DMS 273 (cell line): ENCODE results near the gene AKIRIN2.
"Not testable (repeated sequence)": the region's sequence is repeated elsewhere in the genome, so short reads cannot be mapped to it uniquely, and the experiment has no call there.

Experiments
- DNase-seq: peaks from one replicate; lab custom pipeline; 2025; ENCODE audit not compliant: unreplicated experiment; lab: John Stamatoyannopoulos, UW

The AKIRIN2 gene

DNA sequence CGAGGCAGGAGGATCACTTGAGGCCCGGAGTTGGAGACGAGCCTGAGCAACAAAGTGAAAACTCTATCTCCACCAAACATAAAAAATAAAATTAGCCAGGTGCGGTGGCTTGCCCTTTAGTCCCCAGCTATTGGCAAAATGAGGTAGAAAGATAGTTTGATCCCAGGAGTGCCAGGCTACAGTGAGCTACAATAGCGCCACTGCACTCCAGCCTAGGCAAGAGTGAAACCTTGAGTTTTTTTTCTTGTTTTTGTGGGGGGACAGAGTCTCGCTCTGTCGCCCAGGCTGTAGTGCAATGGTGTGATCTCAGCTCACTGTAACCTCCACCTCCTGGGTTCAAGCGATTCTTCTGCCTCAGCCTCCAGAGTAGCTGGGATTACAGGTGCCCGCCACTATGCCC lies 14.1 kb downstream of the AKIRIN2 start:
- DNase-seq: not testable (repeated sequence)

DNA sequence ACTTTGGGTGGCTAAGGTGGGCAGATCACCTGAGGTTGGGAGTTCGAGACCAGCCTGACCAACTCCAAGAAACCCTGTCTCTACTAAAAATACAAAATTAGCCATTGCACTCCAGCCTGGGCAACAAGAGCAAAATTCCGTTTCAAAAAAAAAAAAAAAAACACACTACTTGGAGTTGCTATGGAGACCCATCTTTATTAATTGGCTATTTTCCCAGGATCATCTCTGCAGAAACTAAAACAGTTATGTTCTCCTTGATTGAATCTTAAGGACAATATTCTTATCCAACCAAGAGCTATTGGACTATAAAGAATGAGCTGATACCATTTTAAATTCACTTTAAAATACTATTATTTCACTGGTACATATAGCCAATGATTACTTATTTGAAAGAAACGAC lies 14.7 kb downstream of the AKIRIN2 start:
- DNase-seq: no peak

DNA sequence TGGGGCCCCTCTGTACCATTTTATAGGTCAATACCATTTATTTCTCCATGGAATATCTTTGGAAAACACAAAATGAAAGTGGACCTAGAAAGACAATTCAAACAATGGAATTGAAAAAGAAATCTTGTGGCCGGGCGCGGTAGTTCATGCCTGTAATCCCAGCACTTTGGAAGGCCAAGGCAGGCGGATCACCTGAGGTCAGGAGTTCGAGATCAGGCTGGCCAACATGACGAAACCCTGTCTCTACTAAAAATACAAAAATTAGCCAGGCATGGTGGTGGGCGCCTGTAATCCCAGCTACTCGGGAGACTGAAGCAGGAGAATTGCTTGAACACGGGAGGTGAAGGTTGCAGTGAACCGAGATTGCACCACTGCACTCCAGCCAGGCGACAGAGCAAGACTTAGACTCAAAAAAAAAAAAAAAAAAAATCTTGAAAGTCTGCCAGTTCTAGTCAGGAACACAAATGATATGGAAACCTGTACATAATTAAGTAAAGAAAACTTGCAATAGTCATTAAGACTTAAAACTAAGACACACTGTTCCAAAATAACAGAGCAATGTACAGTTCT lies 15.3 kb downstream of the AKIRIN2 start:
- not testable (repeated sequence) for DNase-seq

DNA sequence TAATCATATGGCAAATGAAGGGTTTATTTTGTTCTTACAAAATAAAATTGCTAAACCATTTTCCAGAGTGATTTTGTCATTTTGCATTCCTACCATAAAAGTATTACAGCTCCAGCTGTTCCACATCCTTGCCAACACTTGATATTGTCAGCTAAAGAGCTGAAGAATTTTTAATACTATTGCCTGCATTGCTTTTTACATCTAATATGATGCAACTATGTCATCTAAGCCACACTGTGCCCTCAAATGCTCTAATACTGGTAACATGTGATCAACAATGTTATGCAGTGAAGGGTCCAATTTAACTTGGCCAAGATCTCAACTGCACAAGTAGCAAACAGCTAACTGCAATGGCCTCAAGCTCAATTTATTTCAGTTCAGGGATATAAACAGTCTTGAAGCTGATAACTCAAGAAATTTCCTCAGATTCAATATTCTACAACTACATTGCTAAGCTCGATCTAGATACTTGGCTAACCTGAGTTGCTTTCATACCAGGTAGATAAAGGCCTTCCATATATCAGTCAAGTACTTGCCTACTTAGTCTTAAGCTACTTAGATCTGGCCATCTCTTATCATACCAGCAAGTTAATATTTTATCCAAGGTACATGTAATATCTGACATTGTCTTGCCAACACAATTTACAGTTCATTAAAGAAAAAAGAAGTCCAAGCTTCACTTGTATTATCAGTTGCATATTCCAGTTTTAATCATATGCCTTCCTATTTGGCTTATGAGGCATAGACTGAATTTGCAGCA lies 17.0 kb downstream of the AKIRIN2 start:
- no peak for DNase-seq

GRCh38 chr6:87683890-87684289 lies 18.1 kb downstream of the AKIRIN2 start:
- no peak for DNase-seq

DNA sequence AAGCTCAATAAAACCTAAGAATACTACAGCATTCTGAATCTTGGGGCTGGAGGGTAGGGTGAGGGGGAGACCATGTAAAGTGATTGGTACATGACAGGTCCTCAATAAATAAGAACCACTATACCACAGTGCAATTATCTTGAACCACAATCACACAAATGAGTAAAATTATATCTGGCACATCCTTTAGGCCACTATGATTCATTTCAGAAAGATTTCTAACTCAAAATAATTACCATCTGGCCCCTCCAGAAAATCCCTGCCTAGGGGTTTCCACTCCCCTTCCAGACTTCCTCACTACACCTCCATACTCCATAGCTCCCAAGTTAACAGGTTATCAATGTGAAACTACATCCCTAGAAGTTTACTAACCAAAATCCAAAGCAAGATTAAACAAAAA lies 19.7 kb downstream of the AKIRIN2 start:
- no peak for DNase-seq

DNA sequence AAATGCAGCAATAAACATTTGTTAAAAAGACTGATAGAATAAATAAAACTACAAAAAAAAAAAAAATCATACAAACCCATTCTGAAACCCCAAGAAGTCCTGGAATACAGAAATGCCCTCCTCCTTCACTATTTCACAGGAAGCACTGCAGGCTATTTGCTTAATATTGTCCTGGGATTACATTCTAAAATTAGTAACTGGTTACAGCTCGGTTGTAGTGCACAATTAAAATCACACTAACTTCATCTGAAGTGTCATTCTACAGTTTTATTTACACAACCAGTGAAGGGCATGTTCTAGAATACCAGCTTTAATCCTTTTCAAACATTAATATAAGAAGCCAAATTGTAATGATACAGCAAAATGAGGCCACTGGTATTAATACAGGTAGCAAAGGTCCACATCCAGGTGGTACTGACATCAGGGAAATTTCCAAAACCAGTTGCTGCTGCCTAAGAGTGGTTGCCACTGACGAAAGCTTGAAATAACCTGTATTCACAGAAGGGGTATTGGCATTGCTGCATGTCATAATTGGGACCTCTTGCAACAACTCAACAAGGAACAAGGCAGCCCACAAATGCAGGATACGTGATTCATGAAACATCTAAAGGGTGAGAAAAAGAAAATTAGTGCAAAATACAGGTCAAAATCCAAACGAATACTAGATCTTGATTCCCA lies 26.9 kb downstream of the AKIRIN2 start:
- no peak for DNase-seq

- no peak for DNase-seq
These were observed 27.7 kb downstream of the AKIRIN2 start for GRCh38 chr6:87674290-87674689.

DNA sequence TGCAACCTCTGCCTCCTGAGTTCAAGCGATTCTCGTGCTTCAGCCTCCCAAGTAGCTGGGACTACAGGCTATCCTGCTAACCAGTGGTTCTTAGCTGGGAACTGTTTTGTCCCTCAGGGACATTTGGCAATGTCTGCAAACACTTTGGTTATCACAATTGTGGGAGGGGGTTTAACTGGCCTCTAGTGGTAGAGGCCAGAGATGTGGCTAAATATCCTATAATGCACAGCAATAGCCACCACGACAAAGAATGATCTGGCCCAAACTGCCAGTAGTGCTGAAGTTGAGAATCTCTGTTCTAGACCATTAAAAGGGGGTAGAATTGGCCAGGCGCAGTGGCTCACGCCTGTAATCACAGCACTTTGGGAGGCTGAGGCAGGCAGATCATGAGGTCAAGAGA lies 28.8 kb downstream of the AKIRIN2 start:
- no peak for DNase-seq

- no peak for DNase-seq
These were observed 29.4 kb downstream of the AKIRIN2 start for GRCh38 chr6:87672641-87673040.

DNA sequence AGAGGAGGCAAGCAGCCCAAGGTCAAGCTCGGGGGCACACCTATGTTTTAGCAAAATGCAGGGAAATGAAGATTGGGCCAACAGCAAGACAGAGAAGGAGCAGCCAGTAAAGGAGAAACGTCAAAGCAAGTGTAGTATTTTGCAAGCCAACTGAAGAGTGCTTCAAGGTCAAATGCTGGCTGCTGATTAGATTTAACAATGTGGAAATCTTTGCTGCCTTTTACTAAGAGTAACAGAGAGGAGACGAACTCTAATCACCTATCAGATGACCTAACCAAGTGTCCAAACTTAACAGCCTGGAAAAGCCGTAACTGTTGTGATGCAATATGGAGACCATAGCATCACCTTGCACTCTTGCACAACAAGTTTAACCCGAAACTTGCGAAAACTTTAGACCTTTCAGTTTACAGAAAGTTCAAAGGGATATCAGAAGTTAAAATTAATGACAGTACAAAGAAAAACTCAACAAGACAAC lies 30.4 kb downstream of the AKIRIN2 start:
- DNase-seq: no peak

DNA sequence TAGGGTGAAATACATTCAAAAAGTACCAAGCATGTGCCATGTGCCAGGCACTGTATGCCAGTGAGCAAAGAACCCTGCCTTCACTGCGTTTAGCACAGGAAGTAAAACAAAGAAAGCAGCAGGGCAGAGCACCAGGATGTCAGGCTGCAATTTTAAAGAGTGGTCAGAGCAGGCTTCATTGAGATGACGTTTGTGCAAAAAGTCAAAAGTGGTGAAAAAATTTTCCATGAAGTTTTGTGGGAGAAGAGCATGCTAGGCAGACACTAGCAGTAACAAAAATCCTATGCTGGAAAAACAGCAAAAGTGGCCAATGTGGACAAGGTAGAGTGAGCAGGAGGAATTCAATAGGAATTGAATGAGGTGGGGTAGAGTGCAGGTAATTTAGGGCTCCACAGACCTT lies 31.3 kb downstream of the AKIRIN2 start:
- no peak for DNase-seq

- DNase-seq: no peak
These were observed 33.0 kb downstream of the AKIRIN2 start for GRCh38 chr6:87669051-87669450.

DNA sequence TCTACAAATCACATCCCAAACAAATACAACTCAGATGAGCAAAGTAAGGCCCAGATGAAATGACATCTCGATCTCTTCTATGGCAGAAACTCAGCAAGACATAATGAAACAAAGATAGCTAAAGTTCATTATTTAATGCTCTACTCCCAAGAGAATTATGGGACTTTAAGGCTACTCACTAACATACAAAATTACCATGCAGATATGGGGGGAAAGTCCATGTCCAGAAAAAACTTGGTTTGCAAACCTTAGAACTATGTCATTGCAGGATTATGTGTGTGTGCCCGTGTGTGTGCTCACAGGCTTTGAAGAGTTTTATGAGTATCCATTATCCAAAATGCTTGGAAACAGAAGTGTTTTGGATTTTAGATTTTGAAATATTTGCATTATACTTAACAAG lies 34.0 kb downstream of the AKIRIN2 start:
- no peak for DNase-seq

- no peak for DNase-seq
These were observed 35.0 kb downstream of the AKIRIN2 start for GRCh38 chr6:87667032-87667431.

- no peak for DNase-seq
These were observed 37.0 kb downstream of the AKIRIN2 start for GRCh38 chr6:87664921-87665485.

- DNase-seq: no peak
These were observed 38.6 kb downstream of the AKIRIN2 start for GRCh38 chr6:87663434-87663833.

GRCh38 chr6:87661503-87661902 lies 40.5 kb downstream of the AKIRIN2 start:
- no peak for DNase-seq

- DNase-seq: no peak
These were observed 41.0 kb downstream of the AKIRIN2 start for GRCh38 chr6:87661016-87661415.

DNA sequence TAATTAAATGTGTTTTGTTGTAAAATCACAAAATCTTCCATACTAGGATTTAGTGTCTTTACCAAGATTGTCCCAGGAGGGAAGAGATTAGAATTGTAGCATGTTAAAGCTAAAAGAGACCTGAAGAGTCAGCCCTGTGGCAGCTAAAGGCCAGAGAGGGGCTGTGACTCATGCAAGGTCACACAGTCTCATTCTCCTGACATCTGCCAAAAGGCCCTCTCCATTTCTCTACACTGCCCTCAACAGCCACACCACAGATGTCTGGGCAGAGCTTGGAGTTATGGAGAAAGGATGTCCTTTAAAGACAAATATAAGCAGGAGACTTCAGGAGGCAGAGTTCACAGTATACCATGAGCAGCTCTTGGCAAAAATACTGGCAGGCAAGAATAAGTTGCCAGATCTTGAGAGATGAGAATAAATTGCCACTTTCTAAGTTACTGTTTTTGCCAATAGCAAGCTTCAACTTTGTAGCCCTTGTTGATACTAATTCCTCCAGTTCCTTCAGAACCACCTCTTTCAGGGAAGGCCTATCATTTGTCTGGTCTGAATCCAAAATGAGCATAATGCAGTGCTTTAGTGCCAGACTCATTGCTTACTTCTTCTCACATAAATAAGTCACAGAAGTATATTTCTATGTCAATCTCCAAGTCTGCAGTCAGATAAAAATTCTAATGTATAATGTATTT lies 41.7 kb downstream of the AKIRIN2 start:
- no peak for DNase-seq

DNA sequence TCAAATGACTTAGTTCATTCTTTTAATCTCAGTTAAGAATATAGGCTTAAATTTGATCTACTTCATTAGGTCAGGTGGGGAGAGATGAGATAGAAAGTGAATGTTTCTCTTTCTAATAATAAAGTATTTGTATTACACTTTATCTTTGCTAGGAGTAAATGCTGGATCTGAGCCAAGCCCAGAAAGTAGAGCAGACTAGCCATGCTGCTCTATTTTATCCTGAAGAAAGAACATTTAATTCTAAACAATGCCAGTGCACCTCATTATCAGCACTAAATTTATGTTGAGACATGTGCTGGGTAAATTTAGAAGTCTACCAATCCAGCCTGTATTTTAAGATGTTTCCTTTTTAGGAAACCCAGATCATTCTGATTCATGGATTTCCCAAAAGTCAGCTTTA lies 43.5 kb downstream of the AKIRIN2 start:
- DNase-seq: no peak
